HG03565 (cell line): ENCODE data around the gene RAB27B.

Experiments used
- ATAC-seq: cut with Tn5 transposase; IDR thresholded peaks from one replicate; pipeline ENCODE4 v1.9.1; 2021; ENCODE audit warnings: mild to moderate bottlenecking, moderate library complexity; ENCODE audit not compliant: unreplicated experiment

Gene RAB27B

DNA sequence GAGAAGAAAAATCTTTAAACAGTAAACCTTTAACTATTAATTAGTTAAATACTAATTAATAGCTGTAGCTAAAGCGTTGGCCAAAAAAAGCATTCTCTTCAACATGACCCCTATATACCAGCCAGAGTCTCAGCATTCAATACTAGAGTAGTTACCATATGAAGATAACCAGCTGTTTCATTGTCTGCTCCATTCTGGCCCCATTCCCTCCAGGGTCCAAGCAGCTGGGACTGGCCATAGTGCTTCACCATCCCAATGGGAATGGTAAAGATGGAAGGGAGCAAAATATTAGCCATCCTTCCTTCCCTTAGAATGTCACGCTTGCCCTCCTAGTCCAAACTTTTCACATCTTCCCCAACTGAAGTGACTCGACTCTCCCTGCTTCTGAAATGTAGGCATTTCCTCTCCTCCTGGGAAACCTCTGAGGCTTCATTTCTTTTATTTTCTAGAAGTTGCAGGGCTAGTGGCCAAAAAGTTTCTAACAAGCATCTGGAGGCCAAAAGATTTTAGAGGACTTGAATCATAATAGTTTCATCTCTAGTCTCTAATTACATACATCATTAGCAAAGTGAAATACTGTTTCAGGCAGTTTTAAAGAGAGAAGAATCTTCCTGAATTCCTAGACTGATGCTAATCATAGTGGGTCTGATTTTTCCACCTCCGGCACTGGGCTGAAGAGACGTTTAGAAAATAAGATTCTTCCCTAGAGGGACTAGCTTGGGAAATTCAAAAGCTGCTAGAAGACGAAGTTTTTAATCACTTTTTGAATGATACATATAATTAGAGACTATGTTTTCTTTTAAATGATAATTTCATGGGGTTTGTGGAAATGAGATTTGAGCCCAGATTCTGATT is 78.3 kb downstream of the RAB27B start:
- ATAC-seq, result no peak

DNA sequence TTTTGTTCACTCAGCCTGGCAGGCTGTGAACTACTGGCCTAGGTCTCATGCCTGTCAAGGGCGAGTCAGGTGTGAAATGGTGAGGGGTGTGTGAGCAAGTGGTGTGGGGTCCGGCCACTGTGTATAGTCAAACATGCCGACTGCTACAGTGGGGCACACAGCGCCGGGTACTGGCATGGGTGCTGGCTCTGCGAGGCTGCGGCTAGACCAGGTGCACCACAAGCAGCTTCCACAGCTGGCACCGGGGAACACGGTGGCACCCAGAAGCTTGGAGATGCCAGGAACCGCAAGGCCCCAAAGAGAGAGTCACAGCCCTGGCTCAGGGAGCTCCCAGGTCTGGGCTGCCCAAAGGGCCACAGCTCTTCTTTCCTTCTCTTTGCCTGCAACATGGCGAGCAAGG is 81.3 kb downstream of the RAB27B start:
- no peak for ATAC-seq

DNA sequence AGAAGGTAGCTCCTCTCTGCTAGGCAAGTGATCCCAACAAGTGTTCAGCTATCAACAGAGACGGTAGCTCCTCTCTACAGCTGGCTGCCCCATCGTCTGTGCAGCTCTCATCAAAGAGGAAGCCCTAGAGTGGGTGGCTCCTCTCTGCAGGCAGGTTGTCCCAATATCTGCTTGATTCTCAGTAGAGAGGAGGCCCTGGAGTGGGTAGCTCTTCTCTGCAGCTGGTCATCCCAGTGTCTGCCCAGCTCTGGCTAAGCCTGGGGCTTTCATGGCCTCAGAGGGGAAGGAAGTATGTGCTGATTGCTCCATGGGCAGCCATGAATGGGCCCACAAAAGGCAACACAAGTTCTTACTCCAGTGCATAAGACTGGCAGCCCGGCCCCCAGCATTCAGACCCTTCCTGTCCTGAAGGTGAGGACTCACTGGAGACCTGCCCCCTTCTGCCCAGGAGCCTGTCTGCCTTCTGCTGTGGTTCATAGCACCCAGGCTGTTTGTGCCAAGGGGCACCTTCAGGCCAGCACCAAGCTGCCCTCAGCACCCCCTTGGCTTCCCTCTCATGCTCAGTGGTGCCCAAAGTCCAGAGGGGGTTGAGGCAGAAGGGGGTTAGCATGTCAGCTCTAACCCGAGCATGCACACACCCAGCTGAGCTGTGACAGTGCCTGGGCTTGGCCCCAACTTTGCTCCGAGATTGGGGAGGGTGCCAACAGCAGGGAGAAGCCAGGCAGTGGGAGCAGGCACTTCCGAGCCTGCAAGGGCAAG is 82.1 kb downstream of the RAB27B start:
- ATAC-seq, result no peak

DNA sequence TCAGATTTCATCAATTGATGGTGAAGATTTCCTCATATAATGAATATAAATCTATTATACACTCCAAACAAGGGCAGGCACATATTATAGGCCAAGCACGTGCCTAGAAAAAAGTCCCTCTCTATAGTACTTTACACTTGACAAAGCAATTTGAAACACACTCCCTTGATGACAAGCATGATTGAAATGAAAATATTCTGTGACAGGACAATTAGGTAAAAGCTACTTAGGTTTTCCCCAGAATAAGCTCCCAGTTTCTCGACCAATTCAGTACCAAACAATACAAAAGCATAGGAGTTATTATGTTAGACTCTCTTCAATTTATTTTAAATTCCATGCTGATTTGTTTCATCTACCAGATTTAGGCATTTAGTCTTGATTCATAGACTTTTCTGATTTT is 83.3 kb downstream of the RAB27B start:
- no peak for ATAC-seq

- ATAC-seq, result no peak
Measured at GRCh38 chr18:54914816-54915215, 86.5 kb downstream of the RAB27B start.

DNA sequence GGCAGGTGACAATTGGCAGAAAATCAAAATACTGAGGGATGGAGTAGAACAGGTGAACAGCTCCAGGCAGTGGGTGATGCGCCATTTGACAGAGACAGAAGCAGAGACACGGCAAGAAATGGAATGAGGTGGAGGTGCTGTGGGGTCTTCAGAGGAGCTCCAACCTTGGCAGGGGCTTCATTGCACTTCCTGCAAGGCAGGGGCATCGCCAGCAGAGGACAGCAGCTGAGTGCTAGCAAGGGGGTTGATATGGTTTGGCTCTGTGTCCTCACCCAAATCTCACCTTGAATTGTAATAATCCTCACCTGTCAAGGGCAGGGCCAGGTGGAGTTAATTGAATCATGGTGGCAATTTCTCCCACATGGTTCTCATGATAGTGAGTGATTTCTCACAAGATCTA is 88.2 kb downstream of the RAB27B start:
- ATAC-seq, result no peak

GRCh38 chr18:54918060-54918459 is 89.8 kb downstream of the RAB27B start:
- ATAC-seq, result no peak

GRCh38 chr18:54919412-54919811 is 91.1 kb downstream of the RAB27B start:
- no peak for ATAC-seq

DNA sequence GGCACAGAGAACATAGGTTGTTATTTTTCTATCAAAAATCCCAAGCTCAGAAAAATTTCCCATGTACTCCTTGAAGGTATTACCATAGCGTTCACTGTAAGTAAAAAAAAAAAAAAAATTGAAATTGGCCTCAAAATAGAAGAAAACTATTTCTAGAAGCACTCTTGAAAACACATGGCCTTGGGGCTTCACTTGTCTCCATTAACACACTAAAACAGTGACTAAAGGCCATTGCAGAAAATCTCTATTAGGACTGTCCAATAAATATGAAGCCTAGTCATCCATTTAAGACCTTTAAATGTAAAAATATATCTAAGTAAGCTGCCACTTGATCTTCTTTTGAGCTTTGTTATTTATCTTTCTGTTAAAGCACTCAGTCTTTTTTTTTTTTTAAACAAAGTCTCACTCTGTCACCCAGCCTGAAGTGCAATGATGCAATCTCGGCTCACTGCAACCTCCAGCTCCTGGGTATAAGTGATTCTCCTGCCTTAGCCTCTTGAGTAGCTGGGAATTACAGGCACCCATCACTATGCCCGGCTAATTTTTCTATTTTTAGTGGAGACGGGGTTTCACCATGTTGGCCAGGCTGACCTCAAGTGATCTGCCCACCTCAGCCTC is 95.2 kb downstream of the RAB27B start:
- no peak for ATAC-seq

GRCh38 chr18:54924948-54925347 is 96.7 kb downstream of the RAB27B start:
- ATAC-seq, result no peak

GRCh38 chr18:54926593-54927325 is 98.5 kb downstream of the RAB27B start:
- ATAC-seq, result no peak

- no peak for ATAC-seq
Measured at GRCh38 chr18:54928236-54928635, 100.0 kb downstream of the RAB27B start.

DNA sequence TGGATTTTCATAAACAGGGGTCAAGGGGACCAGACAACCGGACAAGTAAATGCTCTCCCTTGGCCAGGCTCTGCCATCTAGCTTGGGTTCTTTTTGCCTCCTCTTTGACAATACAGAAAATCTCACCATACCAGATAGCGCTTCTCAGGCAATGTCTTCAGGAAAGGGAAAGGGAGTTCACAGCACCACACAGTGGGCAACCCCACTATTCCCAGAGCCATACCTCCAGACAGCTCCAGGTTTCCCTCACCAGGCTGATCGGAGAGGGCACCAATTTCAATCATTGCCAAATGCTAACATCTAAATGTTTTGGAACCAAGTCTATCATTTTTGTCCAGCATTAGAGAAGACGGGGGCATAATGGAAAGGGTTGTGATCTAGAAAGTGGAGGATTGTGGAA is 102.9 kb downstream of the RAB27B start:
- ATAC-seq, result no peak

- ATAC-seq, result no peak
Measured at GRCh38 chr18:54932472-54932871, 104.2 kb downstream of the RAB27B start.

GRCh38 chr18:54938506-54938905 is 110.2 kb downstream of the RAB27B start:
- ATAC-seq, result no peak

DNA sequence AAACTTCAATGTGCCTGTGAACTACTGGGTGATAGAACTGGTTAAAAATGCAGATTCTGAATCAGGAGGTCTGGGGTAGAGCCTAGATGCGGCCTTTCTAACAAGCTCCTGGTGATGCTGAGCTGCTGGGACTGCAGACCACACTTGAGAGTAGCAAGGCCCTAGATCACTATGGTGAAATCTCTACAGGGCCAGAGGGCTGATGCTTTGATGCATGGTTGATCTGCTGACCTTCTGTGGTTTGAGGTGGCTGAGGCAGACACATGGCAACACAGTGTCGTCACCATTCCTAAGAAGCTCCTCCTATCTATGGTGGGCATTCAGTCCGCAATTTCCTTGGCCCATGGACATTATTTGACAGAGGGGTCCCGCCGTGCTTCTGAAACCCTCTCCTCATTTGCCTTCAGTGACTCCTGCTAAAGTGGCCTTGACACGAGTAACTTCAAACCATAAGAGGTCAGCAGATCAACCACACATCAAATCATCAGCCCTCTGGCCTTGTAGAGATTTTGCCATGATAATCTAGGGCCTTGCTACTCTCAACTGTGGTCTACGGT is 111.2 kb downstream of the RAB27B start:
- ATAC-seq, result no peak

DNA sequence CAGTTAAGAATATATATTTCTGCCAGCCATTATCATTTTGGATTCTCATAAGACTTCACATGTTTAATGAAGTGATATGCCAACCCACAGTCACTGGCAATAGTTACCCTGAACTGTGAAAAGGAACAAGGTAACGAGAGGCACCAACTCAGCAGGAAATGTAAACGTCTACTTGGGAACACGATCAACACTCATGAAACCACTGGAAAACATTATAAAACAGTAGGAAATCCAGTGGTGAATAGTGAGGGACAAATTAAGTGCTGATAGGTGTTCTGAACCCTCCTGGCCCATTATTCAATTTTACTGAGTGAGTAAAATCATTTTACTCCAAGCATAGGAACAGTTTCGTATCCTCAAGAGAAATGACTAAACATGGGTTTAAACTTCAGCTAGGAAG is 113.9 kb downstream of the RAB27B start:
- no peak for ATAC-seq

GRCh38 chr18:54942569-54942968 is 114.3 kb downstream of the RAB27B start:
- no peak for ATAC-seq
